Activated T-helper 17 cell treated with anti-CD3 and anti-CD28 coated beads, Interleukin-2, amount 50 U/mL, for 72 hours (primary cell): ENCODE results near the gene HECW1. TPM values are rescaled to one million over a fixed set of nuclear protein-coding genes. Genes with fewer than 3 reads are reported as not detected.
"Not testable (repeated sequence)": the region's sequence is repeated elsewhere in the genome, so short reads cannot be mapped to it uniquely, and the experiment has no call there.

Source experiments
- ATAC-seq: fragments of 150-1000 bp; cut with Tn5 transposase; replicated peaks from 2 replicates; pipeline ENCODE4 v1.10.0; 2021; ENCODE audit warnings: mild to moderate bottlenecking, moderate library complexity
- H3K27ac Mint-ChIP-seq: one replicate; pipeline ENCODE4 v1.8.0; 2022; ENCODE audit warnings: mixed read lengths
- H3K27me3 Mint-ChIP-seq: one replicate; pipeline ENCODE4 v1.8.0; 2022; ENCODE audit warnings: mixed read lengths
- H3K36me3 Mint-ChIP-seq: one replicate; pipeline ENCODE4 v1.8.0; 2022; ENCODE audit warnings: low read depth, mild to moderate bottlenecking, mixed read lengths
- H3K4me1 Mint-ChIP-seq: one replicate; pipeline ENCODE4 v1.8.0; 2022; ENCODE audit warnings: mixed read lengths
- H3K4me3 Mint-ChIP-seq: one replicate; pipeline ENCODE4 v1.8.0; 2022; ENCODE audit warnings: mild to moderate bottlenecking, mixed read lengths
- H3K9me3 Mint-ChIP-seq: one replicate; pipeline ENCODE4 v1.8.0; 2022; ENCODE audit warnings: mixed read lengths
- total RNA-seq, 2 donors: library from RNA; stranded (reverse); gene quantifications; one replicate each; pipeline ENCODE4 v1.2.3, GENCODE V29; 2022

Gene HECW1
- total RNA-seq, 2 donors from 2014 or later, result not detected

GRCh38 chr7:43589133-43589478 is 476.7 kb downstream of the HECW1 start:
- Mint-ChIP-seq H3K4me1 (peaks cover 54% of the 10 kb centered on the region), H3K27me3 (no peaks in the 10 kb centered on the region), H3K9me3 (no peaks in the 10 kb centered on the region), H3K4me3 (peak overlapping the region; percentile 57), H3K36me3 (peaks cover 58% of the 10 kb centered on the region), H3K27ac (peak overlapping the region; percentile 67)
- ATAC-seq, result no peak

GRCh38 chr7:43589728-43590127 is 477.3 kb downstream of the HECW1 start:
- Mint-ChIP-seq H3K27me3 (no peaks in the 10 kb centered on the region), H3K36me3 (peaks cover 53% of the 10 kb centered on the region), H3K9me3 (no peaks in the 10 kb centered on the region), H3K4me3 (peak overlapping the region; percentile 57), H3K4me1 (peaks cover 56% of the 10 kb centered on the region), H3K27ac (peak overlapping the region; percentile 67)
- ATAC-seq, result no peak

- Mint-ChIP-seq H3K27ac (peak overlapping the region; percentile 64), H3K27me3 (no peaks in the 10 kb centered on the region), H3K4me1 (peaks cover 58% of the 10 kb centered on the region), H3K9me3 (no peaks in the 10 kb centered on the region), H3K36me3 (peaks cover 47% of the 10 kb centered on the region), H3K4me3 (peak overlapping the region; percentile 57)
- peak; percentile 76 for ATAC-seq
These were observed 478.6 kb downstream of the HECW1 start for GRCh38 chr7:43590862-43591557.

- Mint-ChIP-seq H3K4me1 (peaks cover 54% of the 10 kb centered on the region), H3K4me3 (peak overlapping the region; percentile 57), H3K36me3 (peaks cover 43% of the 10 kb centered on the region), H3K9me3 (no peaks in the 10 kb centered on the region), H3K27ac (peak overlapping the region; percentile 64), H3K27me3 (no peaks in the 10 kb centered on the region)
- ATAC-seq, result peak; percentile 57
These were observed 479.2 kb downstream of the HECW1 start for GRCh38 chr7:43591558-43592180.

DNA sequence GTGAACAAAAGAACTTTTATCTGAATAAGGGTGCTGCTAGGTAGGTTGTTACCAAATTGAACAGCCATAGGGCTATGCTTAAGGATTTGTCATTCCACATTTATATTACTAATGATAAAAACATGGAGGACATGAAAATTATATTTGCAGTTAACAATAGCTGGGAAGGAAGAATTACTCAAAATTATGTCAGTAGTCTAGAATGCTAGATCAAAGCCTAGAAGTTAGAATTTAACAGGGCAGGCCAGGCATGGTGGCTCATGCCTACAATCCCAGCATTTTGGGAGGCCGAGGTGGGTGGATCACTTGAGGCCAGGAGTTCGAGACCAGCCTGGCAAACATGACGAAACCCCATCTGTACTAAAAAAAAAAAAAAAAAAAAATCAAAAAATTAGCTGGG is 479.9 kb downstream of the HECW1 start:
- Mint-ChIP-seq H3K4me3 (peak overlapping the region; percentile 57), H3K4me1 (peaks cover 54% of the 10 kb centered on the region), H3K27ac (peak overlapping the region; percentile 64), H3K27me3 (no peaks in the 10 kb centered on the region), H3K36me3 (peaks cover 43% of the 10 kb centered on the region), H3K9me3 (no peaks in the 10 kb centered on the region)
- no peak for ATAC-seq

- Mint-ChIP-seq H3K27ac (no peak overlapping the region), H3K9me3 (no peaks in the 10 kb centered on the region), H3K4me3 (peak overlapping the region; percentile 52), H3K27me3 (no peaks in the 10 kb centered on the region), H3K36me3 (peaks cover 43% of the 10 kb centered on the region), H3K4me1 (peaks cover 54% of the 10 kb centered on the region)
- no peak for ATAC-seq
These were observed 480.6 kb downstream of the HECW1 start for GRCh38 chr7:43593010-43593409.

- peak overlapping the region; percentile 52 for H3K4me3 Mint-ChIP-seq
- peak overlapping the region; percentile 25 for H3K27ac Mint-ChIP-seq
These were observed 481.6 kb downstream of the HECW1 start for GRCh38 chr7:43594020-43594419.

DNA sequence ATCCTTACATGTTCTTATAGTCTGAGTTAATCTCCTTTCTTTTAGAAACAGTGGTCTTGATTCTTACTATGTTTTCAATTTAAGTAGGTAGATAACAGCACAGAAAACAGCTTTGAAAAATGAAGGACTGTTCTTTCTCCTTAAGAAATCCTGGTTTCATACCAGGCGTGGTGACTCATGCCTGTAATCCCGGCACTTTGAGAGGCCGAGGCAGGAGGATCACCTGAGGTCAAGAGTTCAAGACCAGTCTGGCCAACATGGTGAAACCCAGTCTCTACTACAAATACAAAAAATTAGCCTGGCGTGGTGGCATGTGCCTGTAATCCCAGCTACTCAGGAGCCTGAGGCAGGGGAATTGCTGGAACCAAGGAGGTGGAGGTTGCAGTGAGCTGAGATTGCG is 484.0 kb downstream of the HECW1 start:
- H3K9me3 Mint-ChIP-seq, H3K27me3 Mint-ChIP-seq, H3K4me3 Mint-ChIP-seq, H3K27ac Mint-ChIP-seq, ATAC-seq: not testable (repeated sequence)
- Mint-ChIP-seq H3K36me3 (peaks cover 13% of the 10 kb centered on the region), H3K4me1 (peaks cover 34% of the 10 kb centered on the region)

More at GRCh38 chr7:43594020-43594419, 481.6 kb downstream of the HECW1 start:
- no peaks in the 10 kb centered on the region for H3K9me3 Mint-ChIP-seq
- peaks cover 35% of the 10 kb centered on the region for H3K36me3 Mint-ChIP-seq
- H3K27me3 Mint-ChIP-seq, result no peaks in the 10 kb centered on the region
- peaks cover 45% of the 10 kb centered on the region for H3K4me1 Mint-ChIP-seq
- ATAC-seq, result no peak

DNA sequence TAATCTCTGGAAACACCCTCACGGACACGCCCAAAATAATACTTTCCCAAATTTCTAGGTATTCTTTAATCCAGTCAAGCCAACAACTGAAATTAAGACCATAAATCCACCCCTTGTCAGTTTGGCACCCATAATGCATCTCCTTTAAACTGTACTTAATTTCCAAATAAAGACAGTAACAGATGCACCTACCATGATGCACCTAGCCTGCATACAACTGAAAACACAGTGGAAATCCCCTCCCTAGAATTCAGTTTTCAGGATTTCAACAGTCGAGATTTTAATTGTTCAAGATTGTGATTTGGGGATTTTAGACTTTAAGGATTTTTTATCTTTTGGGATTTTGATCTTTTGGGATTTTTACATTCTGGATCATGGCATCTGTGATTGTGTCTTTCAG is 487.6 kb downstream of the HECW1 start:
- Mint-ChIP-seq H3K27ac (no peak overlapping the region), H3K36me3 (peaks cover 11% of the 10 kb centered on the region), H3K4me1 (peaks cover 22% of the 10 kb centered on the region), H3K4me3 (peak overlapping the region; percentile 18), H3K9me3 (no peaks in the 10 kb centered on the region), H3K27me3 (no peaks in the 10 kb centered on the region)
- no peak for ATAC-seq

GRCh38 chr7:43602256-43602655 is 489.8 kb downstream of the HECW1 start:
- no peak for ATAC-seq
- Mint-ChIP-seq H3K27me3 (no peaks in the 10 kb centered on the region), H3K4me3 (no peak overlapping the region), H3K9me3 (no peaks in the 10 kb centered on the region), H3K27ac (no peak overlapping the region), H3K36me3 (peaks cover 29% of the 10 kb centered on the region), H3K4me1 (peaks cover 29% of the 10 kb centered on the region)

DNA sequence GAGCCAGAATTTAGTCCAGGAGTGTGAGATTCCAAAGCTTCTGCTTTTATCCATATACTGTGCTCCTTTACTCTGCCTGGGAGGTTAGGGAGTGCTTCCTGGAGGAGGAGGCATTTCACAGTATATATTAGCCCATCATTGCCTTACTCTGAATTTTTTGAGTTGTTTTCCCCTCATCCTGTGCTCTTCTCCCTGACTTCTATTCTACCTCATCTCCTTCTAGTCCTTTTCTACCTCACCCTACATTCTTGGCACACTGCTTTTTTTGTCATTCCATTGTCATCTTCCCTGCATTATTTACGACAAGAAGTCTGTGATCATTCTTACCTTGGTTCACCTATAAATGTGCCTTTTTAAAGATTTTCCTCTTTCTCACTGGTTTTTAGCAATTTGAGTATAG is 491.8 kb downstream of the HECW1 start:
- H3K4me1 Mint-ChIP-seq, result peaks cover 38% of the 10 kb centered on the region
- ATAC-seq, result no peak
- H3K36me3 Mint-ChIP-seq, result peaks cover 46% of the 10 kb centered on the region
- no peaks in the 10 kb centered on the region for H3K27me3 Mint-ChIP-seq
- peak overlapping the region; percentile 37 for H3K4me3 Mint-ChIP-seq
- peak overlapping the region; percentile 7 for H3K27ac Mint-ChIP-seq
- H3K9me3 Mint-ChIP-seq, result no peaks in the 10 kb centered on the region

DNA sequence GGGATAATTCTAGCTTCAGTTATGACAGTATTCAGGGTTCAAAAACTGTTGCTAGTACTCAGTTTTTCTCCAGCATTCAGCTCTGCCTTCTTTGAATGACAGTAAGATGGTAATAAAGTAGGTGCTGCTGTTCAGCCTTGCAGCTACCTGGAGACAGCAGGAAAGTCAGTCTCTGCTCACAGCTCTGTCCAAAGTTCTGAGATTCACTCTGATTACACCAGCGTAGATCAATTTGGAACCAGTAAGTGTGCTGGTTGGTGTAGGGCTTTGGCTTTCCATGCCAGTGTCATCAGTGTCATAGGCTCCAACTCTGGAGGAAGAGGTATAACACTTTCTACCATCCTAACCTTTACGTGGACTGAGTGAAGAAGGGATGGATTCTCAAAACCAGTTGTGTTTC is 496.6 kb downstream of the HECW1 start:
- Mint-ChIP-seq H3K27ac (peak overlapping the region; percentile 6), H3K27me3 (no peaks in the 10 kb centered on the region), H3K9me3 (no peaks in the 10 kb centered on the region), H3K4me1 (peaks cover 51% of the 10 kb centered on the region), H3K4me3 (no peak overlapping the region), H3K36me3 (peaks cover 93% of the 10 kb centered on the region)
- ATAC-seq, result no peak

- Mint-ChIP-seq H3K27ac (peak overlapping the region; percentile 93), H3K36me3 (peaks cover 72% of the 10 kb centered on the region), H3K4me3 (peak overlapping the region; percentile 67), H3K27me3 (no peaks in the 10 kb centered on the region), H3K4me1 (peaks cover 39% of the 10 kb centered on the region), H3K9me3 (no peaks in the 10 kb centered on the region)
- peak; percentile 18 for ATAC-seq
These were observed 499.7 kb downstream of the HECW1 start for GRCh38 chr7:43612128-43612527.

DNA sequence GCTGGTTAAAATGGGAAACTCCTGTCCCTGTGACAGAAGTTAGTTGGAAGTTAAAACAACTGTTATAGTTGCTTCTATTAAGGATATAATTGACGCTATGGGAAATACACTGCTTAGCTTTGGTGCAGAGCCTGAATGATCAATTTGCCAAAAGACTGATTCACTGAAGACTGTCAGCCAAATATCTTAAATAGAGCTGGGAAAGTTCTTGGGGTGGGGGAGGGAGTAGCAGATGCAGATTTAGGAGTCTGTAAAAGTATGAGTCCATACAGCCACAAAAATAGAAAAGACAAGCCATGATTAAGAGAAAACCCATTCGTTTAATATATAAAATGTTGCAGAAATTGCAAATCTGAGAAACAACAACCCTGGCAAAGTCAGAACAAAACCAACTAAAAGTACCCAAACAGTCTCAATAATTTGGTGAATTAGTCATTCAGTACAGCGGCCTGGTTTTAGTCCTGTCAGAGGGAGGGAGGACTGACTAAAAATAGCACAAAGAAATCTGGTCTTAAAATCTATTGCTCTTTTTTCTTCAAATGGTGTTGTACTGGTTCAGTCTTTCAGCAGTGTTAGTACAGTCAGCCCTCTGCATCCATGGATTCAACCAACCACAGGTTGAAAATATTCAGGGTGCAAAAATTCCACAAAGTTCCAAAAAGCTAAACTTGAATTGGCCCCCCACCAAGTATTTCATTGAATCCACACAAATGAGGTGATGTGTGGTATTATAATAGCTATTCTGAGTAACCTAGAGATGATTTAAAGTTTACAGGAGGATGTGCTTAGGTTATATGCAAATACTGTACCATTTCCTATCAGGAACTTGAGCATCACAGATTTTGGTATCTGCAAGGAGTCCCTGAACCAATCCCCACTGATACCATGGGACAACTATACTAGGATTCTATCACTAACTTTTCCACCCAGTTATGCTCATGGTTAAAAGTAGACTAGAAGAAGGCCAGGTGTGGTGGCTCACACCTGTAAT is 500.4 kb downstream of the HECW1 start:
- peak overlapping the region; percentile 93 for H3K27ac Mint-ChIP-seq
- H3K9me3 Mint-ChIP-seq, result no peaks in the 10 kb centered on the region
- peaks cover 68% of the 10 kb centered on the region for H3K36me3 Mint-ChIP-seq
- peaks cover 39% of the 10 kb centered on the region for H3K4me1 Mint-ChIP-seq
- peak overlapping the region; percentile 67 for H3K4me3 Mint-ChIP-seq
- H3K27me3 Mint-ChIP-seq, result no peaks in the 10 kb centered on the region
- peak; percentile 91 for ATAC-seq
